AG09309 (cell line): Measurements from ENCODE around the gene MSTN.
"Not testable (repeated sequence)": the region's sequence is repeated elsewhere in the genome, so short reads cannot be mapped to it uniquely, and the experiment has no call there.

Experiments used
- DNase-seq: peaks from one replicate; pipeline ENCODE4 v3.0.0-alpha.2; 2010; ENCODE audit warnings: low read depth
- H3K4me3 ChIP-seq: 2 replicates; pipeline ENCODE4 v1.5.1; 2011; ENCODE audit warnings: mild to moderate bottlenecking, low read depth, low read length, moderate library complexity; ENCODE audit not compliant: control insufficient read depth
- CTCF ChIP-seq: IDR thresholded peaks from 2 replicates; pipeline ENCODE4 v1.5.1; 2011; ENCODE audit warnings: mild to moderate bottlenecking, low read depth, low read length, inconsistent platforms; ENCODE audit not compliant: insufficient read depth, control insufficient read depth; ENCODE audit errors: missing control alignments

The MSTN gene

GRCh38 chr2:190031969-190032618 is 30.4 kb downstream of the MSTN start:
- DNase-seq, result no peak
- no peak for TF ChIP-seq CTCF
- H3K4me3 ChIP-seq, result no peak overlapping the region

DNA sequence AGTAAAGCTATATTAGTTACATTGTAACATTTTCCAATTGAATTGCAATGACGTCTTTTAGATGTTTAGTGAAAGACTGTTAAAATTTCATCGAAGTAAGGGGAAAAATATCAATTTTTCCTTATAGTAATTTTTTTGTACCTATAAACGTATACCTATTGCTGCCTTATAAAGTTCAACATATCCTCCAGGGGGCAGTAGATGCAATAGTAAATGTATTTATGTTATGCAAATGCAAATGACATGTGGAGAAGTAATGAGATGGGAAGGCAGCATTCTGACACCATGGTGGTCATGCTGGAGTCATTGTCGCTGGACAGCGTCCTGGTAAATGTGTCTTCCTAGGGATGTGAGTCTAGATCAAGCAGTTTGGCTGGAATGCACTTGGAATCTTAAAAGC is 38.7 kb downstream of the MSTN start:
- H3K4me3 ChIP-seq, result no peak overlapping the region
- peak; percentile 37 for TF ChIP-seq CTCF
- no peak for DNase-seq

DNA sequence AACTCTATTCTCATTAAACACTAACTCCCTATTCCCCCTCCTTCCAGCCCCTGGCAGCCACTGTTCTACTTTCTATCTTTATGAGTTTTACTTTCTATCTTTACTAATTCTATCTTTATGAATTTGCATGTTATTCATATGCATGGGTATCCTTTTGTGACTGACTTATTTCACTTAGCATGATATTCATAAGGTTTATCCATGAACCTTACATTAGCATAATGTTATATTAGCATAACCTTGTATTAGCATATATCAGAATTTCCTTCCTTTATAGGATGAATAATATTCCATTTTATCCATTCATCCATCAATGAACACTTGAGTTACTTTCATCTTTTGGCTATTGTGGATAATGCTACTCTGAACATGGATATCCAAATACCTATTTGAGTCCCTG is 41.8 kb downstream of the MSTN start:
- no peak for DNase-seq

GRCh38 chr2:190017837-190018236 is 44.7 kb downstream of the MSTN start:
- no peak overlapping the region for H3K4me3 ChIP-seq
- TF ChIP-seq CTCF, result no peak
- DNase-seq, result no peak

More for the DNA sequence above, 41.8 kb downstream of the MSTN start:
- no peak for TF ChIP-seq CTCF
- no peak overlapping the region for H3K4me3 ChIP-seq

GRCh38 chr2:190015969-190016368 is 46.6 kb downstream of the MSTN start:
- DNase-seq, H3K4me3 ChIP-seq: not testable (repeated sequence)
